HG02623 (cell line): ENCODE measurements around the gene SLC22A3.
"Not testable (repeated sequence)": the region's sequence is repeated elsewhere in the genome, so short reads cannot be mapped to it uniquely, and the experiment has no call there.

Experiments
- ATAC-seq: cut with Tn5 transposase; IDR thresholded peaks from one replicate; pipeline ENCODE4 v1.9.1; 2021; ENCODE audit warnings: moderate library complexity; ENCODE audit not compliant: unreplicated experiment

The SLC22A3 gene

DNA sequence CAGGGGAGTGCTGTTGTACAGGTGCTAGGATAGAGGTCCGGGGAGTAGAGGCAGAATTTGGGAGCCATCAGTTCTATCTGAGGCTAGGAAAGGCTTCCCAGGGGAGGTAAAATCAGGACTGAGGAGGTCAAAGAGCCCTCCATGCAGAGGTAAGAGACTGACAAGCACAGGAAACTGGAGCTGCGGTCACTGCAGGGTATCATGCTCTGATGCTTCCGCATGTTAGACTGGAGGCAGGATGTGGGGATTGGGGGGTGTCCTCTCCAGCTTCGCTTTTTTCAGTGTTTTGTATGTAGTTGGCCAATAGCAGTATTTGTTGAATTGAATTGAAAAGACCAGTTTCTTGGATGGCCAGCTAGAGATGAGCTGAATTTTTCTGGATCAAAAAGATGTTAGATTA is 87.8 kb downstream of the SLC22A3 start:
- ATAC-seq: no peak

DNA sequence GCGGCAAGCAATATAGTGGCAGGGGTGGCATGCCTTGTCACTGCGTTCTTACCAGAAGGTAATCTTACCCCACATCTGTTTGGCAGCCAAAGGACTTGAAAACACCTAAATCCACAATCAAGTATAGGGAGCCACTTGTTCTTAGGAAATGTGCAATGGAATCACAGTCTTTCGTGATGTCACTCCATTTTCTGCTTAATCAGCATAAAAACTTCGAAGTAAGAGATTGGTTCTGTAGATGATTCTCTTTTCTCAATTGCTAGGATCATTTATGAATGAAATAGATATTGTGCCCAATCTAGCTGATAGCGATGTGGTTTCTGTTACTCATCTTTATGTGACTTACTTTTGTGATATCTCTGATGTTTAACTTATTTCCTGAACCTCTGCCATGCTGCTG is 89.0 kb downstream of the SLC22A3 start:
- no peak for ATAC-seq

DNA sequence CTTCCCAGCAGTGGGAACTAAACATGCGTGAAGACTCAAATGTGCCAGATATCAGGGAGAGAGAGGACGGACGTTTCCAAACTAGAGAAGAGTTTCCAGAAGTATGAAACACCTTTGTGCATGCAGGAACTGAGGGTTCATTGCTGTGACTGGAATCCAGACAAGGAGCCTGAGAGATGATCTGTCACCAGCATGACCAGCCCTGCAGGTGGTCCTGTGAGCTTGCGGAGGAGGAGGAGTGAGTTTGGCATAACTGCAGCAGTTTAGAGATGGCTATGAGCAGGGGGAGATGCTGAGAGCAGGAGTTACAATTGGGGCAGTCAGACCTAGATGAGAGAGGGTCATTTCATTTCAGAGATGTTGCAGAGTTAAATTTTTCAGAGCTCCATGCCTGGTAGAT is 89.6 kb downstream of the SLC22A3 start:
- ATAC-seq: no peak

DNA sequence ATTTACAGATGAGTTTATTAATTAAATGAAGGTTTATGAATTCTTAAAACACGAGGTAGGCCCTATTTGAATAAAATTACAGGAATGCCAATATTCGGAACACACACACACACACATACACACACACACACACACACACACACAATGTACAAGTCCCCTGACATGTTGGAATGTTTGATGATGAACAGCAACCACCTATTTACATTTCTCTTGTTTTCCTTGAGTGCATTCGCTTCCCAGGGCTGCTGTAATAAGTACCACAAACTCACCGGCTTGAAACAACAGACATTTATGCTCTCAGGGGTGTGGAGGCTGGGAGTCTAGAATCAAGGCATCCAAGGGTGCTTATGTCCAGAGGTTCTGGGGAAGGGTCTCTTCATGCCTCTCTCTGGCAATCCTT is 90.3 kb downstream of the SLC22A3 start:
- ATAC-seq: no peak

DNA sequence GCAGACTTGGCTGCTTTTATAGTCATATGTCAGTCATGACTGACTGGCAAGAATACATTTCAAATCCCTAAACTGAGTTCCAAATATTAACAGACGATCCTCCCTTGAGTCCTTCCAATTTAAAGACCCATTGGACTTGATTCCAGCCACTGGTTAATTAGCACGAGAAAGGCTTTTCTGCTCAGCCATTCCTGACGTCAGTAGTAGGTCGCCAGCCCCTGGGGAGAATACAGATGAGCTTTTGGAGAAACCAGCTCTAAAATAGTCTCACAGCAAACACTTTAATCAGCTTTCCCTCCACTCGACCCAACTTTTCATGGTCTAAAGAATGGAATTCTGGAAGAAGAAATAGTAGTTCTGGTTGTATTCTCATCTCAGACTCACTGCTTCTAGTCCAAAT is 91.6 kb downstream of the SLC22A3 start:
- no peak for ATAC-seq

DNA sequence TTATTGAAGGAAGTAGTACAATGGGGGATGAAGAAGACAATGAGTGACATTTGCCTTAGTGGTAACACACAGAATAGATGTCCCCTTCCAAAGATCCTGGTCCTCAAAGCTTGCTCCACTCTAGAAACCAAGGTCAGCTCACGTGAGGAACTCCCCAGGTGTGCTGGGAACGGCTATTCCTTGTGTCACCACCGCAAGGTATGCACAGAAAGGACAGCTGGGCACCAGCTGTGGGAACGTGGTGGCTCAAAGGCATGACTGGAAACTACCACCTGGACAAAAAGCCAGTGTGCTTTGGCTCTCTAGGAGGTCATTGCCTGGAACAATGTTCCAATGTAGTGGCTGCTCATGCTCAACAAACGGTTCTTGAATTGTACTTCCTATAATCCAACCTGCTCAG is 94.0 kb downstream of the SLC22A3 start:
- no peak for ATAC-seq

DNA sequence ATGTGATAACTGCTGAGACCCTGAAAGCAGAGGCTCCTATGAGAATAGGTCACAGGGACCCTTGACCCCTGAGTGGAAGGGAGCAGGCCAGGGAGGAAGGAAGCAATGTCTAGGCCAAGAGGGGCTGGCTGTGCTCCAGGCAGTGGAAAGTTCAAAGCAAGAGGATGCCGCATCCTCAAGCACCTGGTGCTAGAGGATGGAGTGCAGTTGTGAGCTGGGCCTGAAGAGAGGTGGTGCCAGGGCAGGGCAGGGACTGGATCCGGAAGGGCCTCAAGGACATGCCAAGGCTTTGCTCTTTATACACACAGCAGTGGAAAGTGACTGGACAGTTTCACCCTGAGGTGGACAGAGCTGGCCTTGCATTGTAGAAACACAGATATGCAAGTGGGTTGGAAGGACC is 97.0 kb downstream of the SLC22A3 start:
- no peak for ATAC-seq

DNA sequence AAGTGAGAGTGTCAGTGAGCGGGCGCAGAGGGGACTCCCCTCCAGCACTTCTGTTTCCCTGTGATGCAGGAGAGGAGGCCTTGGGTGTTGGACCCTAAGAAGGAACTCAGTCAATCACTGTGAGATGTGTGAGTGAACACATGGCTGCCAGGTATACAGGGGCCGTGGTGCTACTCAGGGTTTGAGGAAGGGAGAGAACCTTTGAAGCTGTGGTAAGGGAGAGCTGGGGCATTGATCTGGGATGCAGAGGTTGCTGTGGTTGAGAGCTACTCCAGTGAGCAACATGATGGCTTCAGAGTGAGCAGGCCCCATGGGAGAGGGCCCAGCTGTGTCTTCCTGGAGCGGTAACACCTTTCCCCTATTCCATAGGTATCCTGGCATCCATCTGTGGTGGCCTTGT is 99.2 kb downstream of the SLC22A3 start:
- ATAC-seq: no peak

DNA sequence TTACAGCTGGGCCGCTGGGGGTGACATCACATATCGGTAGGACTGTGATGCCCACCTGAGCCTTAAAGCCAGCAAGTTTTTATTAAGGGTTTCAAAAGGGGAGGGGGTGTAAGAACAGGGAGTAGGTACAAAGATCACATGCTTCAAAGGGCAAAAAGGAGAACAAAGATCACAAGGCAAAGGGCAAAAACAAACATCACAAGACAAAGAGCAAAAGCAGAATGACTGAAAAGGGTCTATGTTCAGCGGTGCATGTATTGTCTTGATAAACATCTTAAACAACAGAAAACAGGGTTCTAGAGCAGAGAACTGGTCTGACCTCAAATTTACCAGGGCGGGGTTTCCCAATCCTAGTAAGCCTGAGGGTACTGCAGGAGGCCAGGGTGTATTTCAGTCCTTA is 101.6 kb downstream of the SLC22A3 start:
- not testable (repeated sequence) for ATAC-seq

DNA sequence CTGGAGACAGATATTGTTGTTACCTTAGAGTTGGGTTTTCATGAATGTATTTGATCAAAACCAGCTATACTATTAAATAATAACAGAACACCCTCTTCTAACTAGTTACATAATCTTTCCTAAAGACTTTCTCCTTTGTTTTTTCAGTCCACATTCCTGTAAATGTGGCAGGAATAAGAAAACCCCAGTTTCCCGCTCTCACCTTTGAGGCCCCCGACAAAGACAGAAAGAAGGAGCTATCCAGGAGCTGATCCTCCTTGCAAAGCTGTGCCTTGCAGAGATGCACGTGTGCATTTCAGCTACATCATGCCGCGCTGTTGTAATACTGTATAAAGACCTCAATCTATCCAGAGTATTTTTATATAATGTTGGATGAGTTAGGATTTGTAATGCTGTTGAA is 102.7 kb downstream of the SLC22A3 start:
- no peak for ATAC-seq

DNA sequence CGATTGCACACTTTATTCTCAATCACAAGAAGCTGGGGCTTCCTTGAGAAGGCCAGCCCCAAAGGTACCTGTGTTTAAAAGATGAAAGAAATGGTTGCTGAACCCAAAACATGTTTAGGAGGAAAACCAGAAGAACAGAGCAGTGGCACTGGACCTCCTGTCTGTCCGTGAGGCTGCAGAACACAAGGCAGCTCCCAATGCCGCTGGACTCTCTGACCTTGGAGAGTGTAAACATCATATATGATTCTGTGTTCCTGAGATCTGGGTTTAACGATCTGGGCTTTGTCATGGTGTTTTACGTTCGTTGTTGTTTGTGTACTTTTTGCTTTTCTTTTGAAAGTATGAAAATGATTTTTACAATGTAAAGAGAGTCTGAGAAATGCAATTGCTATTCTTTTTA is 106.1 kb downstream of the SLC22A3 start:
- ATAC-seq: no peak

DNA sequence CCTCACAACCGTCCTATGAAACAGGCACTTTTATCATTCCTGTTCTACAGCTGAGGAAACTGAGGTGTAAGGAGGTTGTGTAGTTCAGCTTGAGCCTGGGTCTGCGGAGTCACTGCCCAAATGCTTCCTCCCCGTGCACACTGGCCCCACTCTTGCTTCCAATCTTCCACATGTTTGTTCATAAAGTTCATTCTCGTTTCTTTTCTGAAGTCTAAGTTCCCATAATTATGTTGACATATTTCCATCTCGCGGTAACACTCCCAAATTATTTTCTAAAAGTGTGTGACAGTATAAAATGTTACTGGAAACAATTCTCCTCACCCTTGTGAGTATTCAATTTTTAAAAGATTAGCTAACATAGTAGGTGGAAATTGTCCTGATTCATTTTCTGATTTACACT is 106.9 kb downstream of the SLC22A3 start:
- ATAC-seq: no peak

DNA sequence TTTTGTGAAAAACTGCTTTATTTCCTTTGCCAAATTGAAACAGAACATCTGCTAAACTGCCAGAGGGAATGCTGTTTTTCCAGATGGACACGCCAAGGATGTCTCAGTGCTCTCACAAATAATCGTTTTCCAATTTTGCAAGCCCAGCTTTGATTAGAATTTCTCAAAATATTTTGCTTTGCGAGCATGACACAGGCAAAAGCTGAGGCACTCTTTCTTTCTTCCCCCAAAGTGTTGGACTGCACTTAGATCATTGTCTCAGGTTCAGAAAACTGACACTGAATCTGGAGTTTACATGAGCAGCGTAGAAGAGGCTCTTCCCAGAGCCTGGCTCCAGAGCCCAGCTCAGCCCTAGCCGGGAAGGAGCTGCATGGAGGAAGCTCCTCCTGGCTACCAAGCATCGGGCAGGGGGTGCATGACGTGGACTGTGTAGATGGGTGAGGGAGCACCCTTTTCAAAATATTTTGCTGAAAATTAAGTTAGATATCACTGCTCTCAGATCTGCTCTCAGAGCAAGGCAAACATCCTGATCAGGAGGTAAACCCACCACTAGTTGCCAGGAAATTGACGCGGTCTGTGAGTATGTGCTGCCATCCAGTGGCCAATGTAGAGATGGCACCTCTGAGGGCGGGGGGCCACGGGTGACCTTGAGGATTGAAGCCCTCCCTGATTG is 107.5 kb downstream of the SLC22A3 start:
- peak; percentile 85 for ATAC-seq

DNA sequence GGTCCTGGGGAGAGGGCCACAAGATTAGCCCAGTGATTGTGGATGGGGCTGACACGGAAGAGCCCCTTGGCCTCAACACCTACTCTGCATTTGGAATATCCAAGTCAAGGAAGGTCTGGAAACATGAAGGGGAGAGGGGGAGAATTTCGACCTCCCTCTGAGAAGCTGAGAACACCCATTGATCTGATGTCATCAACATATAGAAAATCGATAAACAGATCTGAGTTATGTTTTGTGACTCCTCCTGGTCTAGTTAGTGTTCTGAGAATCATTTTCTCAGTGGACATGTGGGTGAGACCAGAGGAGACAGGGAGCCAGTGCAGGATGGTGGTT is 108.0 kb downstream of the SLC22A3 start:
- ATAC-seq: no peak

DNA sequence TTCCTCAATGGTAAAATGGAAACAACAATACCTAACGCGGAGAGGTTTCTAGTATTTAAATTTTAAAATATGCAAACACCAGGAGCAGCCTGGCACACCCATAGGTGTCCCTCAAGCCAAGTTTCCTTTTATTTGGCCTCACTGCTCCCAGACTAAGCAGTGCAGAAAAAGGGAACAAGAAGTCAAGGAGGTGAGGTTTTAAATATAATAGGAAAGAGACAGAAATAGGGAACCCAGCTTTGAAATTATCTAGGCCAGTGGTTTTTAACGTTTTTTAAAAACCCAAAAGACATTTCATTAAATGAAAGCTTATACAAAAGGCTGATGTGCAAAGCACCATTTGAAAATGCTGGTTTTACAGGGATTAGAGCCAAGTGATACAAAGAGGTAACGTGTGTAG is 109.6 kb downstream of the SLC22A3 start:
- no peak for ATAC-seq

DNA sequence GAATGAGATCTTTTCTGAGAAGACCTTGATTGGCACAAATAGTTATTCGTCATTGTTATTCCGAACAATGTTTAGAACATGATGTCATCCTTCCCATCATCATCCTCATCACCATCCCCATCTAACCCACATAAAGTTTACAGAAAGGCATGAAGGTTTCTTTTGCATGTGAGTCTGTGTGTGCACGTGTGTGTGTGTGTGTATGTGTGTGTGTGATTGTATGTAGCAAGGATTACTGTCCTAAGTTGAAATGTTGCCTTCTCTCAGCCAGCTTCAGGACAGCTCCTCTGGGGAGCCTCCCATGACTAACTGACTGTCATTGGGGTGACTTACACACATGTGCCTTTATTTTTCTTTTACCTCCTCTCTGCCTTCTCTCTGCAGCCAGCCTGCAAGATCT is 113.5 kb downstream of the SLC22A3 start:
- ATAC-seq: no peak

DNA sequence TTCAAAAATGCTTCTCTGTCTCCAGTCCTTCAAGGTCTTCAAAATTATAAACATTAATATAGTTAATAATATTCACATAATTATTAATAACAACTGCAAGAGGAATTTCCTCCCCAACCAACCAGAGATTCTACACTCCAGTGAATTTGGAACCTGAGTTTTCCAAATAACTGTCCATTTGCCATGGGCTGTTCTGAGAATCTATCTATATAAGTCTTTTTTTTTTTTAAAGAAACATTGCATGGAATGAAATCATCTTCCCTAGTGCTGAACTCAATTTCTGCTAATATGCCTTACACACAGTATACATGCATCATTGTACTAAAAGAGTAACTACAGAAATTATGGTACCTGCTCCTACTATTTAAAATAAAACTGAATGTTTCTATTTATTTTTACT is 113.9 kb downstream of the SLC22A3 start:
- ATAC-seq: peak; percentile 4

DNA sequence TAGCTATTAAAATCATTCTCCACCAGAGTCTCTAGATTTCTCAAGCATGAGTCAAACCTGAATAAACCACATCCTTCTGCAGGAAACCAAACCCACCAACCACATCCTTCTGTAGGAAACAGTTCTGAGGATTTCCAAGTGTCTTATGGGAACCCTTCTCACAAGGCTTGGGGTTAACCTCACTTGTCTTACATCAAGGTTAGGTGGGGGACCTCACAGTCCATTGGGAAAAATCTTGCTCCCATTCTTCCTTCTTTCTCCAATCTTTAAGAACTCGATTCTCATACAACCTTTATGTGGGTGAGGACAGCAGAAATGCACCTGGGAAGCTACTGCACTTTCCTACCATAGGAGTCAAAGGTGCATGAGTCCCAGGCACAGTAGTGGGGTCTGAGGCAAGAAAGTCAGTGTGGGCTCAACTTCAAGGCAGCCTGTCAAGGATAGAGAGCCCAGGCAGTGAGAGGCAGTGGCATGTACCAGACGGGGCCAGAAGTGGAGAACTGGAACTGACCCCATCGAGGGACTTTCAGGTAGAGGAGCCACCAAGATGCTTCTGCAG is 114.5 kb downstream of the SLC22A3 start:
- ATAC-seq: peak; percentile 96

DNA sequence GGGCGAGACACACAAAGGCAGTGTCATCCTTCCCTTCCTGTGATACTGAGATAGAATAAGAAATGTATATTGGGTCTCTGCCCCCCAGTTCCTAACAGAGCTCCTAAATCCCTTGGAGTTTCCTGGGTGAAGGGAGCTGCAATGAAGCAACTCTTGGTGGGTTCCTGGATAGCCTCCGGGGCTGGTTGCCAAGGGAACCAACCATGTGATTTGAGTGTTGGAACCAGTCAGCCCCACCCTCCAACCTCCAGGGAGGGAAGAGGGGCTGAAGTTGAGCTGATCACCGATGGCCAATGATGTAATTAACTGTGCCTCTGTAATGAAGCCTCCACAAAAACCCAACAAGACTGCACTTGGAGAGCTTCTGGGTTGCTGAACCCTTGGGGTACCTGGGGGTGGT is 116.6 kb downstream of the SLC22A3 start:
- ATAC-seq: no peak

DNA sequence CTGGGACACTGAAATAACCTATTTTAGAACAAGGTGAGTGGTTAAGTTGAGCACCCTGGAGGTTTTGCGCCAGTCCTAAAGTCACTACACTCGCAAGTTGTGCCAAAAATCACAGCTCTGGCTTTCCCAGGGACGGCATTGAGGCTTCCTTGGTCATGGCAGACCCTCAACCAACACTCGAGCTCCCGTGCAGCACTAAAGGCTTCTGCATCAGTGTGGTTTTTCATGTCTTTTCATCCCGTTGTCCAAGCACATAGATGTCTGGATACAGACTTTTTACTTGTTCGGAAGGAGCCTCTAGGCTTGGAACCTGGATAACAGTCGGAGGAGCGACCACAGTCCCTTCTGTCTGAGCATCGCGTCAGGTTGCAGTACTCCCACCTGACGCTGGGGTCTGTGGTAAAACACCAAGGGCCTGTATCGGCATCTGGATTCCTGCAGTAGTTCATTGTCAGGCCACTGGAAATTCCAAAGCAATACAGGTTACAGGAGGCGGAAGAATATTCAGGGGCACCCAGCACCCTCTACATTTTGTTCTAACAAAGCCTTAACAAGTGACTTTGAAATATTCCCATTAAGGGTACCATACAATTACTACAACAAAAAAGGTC is 119.2 kb downstream of the SLC22A3 start:
- not testable (repeated sequence) for ATAC-seq

DNA sequence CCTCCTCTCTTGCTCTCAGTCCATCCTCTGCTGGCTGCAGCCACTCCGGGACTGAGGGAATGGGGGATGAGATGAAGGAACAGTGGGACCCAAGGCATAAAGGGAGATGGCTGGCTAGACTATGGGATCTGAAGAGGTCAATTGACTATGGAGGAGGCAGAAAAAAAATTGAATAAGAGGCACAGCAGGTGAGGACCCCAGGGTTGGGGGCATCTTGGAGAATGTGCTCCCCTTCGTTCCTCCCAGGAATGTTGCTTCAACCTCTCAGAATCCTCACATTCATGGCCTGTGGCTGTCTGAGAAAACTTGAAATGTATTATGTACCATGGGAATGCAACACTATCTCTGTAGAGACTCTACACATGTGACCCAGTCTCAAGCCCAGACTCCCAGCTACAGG is 121.0 kb downstream of the SLC22A3 start:
- ATAC-seq: no peak

DNA sequence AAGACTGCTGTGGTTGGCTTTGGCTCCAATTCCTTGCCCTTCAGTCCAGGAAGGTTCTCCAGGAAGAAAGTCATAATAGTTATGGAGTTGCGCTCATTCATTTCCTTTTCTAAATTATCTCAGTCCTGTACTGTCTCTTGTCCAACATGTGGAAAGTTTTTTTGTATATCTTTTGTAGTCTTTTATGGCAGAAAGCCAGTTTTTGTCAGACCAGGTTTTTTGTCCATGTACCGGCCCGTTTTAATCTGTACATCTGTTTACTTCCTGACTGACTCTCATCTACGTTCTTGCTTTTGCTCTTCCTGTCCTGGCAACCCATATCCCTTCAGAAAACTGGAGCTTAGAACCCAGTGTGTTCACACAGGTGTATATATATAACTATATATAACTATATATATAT is 127.9 kb downstream of the SLC22A3 start:
- ATAC-seq: not testable (repeated sequence)

DNA sequence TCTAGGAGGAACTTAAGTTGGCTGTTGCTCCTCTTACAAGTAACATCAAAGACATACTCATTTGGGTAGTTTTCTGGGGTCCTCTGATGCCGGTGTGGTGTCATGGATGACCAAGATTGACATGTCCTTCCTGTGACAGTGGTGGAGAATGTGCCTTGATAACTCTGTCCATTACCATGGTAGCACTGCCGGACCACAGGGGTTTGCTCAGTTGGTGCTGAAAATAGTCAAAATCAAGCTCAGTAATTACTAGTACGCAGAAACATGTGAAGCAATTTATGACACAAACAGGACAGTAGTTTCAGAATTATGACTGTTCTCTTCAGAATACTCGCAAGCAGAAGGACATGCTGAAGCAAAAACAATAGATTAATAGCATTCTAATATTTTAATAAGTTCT is 128.9 kb downstream of the SLC22A3 start:
- not testable (repeated sequence) for ATAC-seq
